ENCODE data around the gene TBX15.

The TBX15 gene

DNA sequence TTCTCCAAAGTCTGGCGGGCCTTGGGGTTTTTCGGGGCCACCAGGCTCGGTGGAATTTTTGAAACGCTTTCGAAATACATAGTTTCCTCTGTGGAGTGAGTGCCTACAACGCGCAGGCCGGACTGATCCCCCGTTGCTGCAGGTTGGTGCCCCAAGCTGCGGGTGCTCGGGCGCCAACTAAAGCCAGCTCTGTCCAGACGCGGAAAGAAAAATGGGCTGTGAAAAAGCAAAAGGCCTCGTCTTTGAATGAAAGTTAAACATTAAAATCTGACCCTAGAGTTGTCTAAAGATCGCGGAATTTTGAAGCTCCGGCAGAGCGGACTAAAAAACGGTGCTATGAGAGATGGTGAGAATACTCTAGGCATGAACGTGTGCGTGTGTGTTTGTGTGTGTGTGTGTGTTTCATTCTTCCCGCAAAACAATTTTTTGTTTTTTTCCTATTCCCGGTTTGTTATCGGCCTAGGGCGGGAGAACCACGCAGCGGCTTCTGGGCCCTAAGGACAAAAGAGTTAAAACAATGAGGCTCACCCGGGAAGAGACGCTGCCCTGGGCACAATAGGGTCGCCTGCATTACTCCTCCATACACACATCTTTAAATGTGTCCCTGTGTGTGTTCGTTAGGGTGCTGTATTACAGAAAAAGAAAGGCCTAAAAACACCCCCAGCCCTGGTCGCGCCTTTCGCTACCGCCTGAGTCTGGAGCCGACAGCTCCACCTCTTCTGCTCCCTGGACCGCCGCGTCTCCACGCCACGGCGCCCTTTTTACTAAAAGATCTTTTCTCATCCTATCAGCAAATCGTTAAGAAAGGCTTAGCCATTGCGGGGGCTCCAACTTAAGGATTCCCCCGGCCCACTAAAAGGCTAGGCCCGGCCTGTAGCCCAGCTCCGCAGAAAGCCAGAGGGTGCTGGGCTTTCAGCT is 3.2 kb downstream of the TBX15 start:
- DNase-seq, result no peak

DNA sequence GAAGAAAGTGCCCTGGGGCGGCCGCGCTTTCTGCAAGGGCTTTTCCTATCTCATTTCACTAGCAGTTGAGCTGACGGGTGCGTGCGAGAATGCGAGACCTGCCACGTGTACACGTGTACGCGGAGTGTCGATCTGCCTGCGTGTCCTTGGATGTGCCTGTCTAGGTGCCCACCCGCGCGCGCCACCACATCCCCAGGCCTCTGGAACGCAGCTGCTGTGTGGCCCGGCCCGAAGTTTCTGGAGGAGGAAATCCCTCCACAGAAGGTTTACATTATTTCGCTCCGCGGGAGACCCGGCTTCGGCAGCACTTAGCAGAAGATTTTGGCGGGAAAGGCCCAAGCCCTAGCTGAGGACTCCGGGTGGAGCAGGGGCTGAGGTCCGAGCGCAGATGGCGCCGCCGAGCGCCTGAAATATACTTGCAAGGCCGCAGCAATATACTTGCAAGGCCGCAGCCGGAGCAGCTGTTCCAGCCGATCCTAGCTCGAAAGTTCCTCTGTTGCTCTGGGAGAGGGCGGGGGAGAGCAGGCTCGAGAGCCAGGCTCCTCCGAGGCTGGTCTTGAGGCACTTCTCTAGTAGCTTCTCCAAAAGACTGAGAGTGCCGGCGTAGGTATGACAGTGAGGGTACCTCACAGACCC is 3.9 kb downstream of the TBX15 start:
- DNase-seq, result no peak

DNA sequence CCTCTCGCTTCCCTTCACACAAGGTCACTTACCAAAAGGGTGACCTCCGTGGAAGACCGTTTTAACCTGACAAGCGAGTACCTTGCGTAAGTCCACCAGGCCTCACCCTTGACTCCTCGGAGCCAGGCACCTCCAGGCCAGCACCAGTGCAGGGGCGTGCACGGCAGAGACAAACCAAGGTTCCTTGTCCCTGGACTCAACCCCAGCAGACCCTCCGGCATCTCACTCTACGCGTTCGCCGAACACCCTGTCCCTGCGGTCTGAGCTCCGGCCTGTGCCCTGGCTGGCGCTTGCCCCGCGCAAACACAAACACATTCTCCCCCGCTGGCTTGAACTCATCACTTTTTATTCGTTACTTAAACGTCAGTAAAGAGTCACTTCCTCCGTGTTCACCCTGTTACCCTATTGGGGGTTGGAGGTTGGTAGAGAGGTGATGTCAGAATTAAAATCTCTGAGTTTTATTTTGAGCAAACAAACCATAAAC is 4.5 kb downstream of the TBX15 start:
- DNase-seq, result no peak

DNA sequence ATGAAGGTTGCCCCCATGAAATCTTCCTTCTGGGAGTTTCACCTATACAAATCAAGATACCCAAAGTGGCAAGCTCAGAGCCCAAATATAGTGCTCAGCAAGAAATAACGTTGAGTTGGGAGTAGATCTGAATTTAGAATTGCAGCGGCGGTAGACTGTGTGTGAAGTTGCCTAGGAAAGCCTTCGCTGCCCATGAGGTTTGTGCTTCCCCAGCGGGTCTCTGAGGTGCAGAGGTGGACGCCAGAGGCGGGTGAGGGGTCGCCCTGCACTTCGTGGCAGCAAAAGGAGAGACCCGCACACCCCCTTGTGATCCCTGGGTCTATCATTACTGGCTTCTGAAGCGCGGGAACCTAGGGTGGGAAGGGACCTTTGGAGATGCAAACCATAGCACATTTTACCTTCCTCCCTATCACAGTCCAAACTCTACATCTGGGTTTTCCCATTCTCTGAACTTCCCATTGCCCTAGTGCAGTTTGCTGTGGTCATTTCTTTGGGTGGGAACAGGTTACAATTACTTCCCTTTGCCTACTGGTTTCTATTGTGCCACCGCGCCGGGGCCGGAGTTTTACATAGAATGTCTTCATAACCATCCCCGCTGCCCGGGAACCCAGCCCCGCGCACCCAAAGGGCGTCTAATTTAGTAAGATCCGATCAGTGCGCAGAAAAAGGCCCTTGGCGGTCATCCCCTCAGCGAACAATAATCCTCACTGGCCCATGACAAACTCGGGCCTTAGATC is 5.2 kb downstream of the TBX15 start:
- no peak for DNase-seq

DNA sequence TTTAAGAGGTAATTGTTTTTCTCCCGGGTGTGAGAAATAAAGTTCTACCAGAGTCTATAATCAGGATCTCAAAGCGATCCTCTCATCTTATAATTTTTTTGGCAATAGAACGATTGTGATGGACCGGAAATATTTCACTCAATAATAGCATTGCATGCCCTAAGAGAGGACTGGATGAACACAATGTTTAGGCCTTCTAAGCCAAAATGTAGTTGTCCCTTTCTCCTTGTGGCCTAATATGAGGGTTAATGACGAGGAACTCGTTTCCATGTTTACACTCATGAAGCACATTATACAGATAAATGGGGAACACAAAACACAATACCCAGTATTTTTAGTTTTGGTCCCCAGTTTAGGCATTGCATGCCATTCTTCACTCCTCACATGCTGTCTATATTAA is 5.9 kb downstream of the TBX15 start:
- no peak for DNase-seq

DNA sequence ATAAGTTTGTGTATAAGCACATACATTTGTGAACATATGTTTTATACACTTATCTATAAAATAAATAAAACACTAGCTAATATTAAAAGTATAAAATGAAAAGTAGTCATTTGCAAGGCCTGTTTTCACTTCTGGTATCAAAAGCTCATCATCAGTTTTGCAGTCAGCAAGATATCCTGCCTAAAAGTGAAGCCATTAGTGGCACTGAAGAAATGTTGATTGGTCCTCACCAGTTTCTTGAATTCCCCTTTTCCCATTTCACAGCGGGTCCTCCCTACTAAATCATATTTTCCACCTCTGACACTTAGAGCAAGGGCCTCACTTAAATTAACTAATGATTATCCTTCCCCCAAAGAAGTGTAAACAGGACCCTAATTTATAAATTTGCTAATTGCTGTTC is 6.7 kb downstream of the TBX15 start:
- no peak for DNase-seq

DNA sequence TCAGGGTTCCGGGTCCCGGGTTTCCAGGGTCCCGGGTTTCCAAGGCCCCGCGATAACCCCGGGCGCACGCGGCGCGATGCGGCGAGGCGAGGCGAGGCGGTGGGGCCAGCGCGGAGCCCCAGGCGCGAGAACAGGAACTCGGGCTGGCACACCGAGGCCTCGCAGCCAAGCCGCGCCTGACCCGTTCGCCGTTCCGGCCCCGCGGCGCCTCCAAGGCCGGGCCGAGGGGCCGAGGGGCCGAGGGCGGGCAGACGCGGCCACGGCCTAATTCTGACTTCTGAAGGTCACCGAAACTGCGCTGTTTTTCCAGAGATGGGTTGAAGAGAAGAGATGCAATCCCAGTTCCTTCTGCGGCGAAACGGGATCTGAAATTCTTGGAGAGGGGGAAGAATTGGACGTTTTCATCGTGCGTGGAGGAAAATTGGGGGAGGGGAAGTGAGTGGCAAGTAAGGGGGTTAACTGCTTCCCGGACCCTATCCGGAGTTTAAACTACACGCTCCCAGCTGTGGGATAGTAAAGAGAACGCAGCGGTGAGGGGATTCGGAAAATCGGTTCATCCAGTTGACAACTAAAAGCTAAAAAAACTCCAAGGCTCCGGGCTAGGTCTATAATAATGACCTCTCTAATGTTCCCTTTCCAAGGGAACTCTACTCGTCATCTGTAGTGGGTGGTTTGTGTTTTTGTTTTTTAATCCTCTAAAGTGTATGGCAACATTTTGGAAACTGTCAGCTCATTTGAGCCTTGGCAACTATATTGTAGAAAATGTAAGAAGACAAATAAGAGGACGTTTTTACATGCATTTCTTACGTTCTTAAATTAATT is 8.2 kb downstream of the TBX15 start:
- no peak for DNase-seq

DNA sequence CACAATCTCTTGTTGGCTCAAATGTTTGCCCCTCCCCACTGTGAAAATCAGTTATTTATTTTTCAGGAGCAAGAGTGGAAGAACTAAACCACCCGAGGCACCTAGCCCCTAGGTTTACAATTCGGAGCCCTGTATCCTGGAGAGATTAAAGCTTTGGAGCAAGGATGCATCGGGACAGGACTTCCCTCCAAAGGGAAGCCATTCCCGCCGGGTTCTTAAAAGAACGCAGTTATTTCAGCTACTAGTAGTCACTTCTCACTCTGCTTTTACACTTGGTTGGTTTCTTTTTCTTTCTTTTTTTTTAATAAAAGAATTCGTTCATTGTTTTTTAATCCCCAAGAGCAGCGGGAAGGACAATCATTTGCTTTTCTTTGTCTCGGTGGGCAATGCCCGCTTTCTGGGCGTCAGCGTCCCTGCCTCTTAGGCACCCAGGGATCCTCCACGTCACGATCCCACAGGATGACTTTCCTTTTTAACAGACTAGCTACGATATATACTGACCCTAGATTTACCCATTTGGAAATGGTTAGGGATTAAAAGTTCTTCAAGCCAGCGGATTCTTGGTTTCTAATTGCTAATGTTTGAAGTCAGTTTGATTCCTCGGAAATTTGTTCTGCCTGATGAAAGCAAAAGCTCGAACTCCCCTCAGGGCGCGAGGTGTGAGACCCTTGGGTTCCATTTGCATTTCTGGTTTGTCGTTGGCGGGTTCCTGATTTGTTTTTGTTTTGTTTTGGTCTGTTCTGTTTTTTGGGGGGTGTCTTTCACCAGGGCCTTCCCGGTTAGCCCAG is 9.0 kb downstream of the TBX15 start:
- DNase-seq, result no peak

DNA sequence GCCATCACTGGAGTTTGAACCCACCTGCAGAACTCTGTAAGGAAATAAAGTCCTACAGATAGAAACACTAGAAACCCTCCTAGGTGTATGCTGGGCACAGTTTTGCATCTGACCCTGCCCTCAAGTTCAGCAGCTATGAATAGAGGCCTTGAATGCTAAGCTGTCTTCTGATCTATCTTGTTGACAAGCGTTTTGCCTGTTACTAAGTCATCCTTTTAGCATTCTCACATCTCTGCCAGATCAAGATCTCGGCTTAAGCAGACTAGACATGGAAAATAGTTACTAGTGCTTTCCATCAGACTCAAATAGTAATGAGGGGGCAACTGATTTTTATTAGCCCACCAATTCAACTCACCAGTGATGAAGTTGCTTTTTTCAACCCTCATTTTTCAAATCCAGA is 10.5 kb downstream of the TBX15 start:
- no peak for DNase-seq

DNA sequence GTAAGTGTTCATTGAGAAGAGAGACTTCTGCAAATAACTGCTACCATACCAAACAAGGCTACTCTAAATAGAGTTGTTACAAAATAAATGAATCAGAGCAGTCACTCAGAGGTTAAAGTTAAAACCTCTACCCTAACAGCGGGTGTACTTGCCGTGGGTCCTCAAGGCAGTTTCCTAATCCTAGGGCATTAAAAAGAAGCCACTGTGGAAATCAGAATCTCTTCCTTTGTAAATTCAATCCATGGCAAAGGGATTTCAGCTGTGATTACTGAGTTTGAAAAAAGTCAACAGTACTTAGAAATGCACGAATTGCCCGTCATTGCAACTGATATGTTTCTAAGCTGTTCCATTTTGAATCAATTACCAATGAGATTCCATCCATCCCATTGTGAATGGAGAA is 13.5 kb downstream of the TBX15 start:
- DNase-seq, result no peak

DNA sequence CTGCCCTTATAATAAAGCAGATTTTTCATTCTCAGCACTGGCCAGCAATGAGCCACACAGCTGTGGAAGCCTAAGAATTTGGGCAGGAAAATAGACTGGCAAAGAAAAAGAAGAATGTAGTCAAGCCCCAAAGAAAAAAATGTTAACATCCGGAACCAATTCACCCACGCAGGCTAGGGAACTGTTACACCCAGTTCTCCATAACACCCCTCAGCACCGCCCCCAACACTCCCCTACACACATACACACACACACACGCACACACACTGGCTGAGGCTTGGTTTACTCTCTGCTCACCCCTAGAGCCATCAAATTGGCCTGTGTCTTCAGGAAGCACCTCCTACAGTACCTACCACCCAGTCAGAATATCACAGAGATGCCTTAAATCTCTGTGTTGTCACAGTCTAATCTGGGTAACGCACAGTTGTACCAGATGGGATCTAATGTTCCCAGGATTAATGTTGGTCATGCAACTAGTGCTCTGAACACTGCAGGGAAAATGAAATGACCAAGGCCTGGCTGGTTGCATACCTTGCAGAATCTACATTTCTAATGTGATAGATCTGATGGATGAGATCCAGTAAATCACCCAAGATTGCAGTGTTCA is 14.5 kb downstream of the TBX15 start:
- DNase-seq, result no peak

DNA sequence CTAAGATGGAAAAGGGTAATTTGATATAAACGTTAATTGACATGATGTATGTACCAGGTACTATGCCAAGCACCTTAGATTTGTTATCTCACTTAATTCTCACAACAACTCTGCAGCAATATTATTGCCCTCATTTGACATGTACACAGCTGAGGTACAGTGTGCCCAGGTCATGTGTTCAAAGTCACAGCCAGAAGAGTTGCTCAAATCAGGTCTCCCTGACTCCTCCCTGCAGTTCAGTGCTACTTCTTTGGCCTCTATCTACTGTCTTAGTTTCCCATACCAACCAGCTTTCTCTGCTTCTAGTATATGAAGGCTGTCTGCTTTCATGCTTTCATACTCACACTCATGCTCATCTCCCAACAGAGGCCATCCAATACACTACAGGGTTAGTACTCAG is 15.1 kb downstream of the TBX15 start:
- DNase-seq, result no peak

DNA sequence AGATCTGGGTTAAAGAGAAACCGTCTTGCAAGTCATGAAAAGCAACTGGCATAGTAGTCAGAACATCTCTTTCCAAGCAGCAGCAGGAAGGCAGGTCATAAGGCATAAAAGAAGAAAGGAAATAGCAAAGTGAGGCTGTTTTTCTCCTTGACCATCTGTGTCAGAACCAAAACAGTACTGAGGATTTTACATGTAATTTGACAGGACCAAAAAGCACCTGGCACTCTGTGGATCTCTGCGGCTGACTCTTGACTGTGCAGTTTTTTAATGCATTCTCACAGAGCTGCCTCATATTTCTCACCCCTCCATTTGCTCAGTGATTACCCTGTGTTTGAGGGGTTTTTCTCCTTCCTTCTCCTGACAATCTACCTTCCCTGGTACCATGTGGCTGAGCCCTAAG is 17.7 kb downstream of the TBX15 start:
- DNase-seq, result no peak

DNA sequence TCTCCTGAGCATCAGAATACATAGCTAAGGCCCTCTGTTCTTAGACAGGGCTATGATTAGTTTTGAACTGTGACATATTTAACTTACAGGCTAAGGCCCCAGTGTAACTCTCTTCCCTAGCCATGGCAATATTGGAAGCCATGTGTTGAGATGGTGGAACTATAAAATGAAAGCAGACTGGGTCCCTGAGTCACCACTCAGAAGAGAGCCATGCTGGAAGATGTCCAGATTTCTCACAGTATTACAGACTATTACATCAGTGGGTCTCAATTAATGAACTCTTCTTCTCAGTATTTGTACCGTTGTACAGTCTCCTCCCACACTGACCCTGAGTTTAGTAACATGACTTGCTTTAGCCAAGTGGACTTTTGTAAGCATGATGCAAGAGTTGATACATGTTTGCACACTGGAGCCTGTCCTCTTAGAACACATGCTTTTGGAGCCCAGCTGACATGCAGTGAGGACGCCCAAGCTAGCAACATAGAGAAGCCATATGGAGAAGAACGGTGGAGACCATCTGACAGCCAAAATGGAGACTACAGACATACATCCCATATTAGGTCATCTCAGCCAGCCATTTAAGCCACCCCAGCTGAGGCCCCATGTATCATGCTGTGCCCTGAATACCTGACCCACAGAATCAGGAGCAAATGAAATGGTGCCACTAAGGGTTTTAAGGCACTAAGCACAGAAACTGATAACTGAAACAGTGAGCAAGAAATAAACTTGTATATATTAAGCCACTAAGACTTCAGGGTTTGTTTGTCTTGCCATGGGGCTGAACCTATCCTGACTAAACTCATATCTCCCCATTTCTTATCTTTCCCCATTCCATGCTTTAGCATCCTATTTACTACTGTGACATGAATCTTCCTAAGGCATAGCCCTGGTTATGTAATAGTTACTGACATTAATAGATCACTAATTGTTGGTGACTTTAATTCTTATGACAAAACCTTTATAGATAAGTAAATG is 24.4 kb downstream of the TBX15 start:
- DNase-seq, result no peak

DNA sequence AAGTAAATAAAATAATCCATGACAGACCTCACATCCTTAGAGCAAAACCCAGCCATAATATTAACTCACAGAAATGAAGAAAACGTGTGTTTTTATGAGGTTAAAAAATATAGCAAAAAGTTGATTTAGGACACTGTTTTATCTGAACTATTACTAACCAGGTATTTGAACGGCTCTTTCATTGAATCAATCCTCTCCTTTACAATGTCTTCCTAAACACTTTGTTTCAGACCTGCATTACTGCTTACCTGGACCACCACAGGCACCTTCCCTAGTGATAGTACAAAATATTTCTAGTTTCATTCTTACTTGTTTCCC is 25.0 kb downstream of the TBX15 start:
- DNase-seq, result no peak

DNA sequence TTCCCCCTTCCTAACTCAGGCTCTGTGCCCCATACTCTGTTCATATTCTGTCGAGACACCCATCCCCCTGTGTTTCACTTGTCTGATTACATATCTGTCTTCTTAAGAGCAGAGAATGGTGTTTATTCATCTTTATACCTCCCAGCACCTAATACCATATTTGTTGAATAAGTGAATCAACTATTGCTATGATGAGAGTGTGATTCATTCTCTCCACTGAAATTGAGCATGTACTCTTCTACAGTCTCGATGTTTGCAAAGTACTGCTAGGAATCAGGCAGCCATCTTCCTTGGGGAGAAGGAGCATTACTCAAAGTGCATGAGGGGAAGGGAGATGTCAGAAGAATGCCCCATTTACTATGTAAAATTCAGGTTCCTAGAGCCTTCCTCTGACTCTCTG is 27.0 kb downstream of the TBX15 start:
- no peak for DNase-seq

DNA sequence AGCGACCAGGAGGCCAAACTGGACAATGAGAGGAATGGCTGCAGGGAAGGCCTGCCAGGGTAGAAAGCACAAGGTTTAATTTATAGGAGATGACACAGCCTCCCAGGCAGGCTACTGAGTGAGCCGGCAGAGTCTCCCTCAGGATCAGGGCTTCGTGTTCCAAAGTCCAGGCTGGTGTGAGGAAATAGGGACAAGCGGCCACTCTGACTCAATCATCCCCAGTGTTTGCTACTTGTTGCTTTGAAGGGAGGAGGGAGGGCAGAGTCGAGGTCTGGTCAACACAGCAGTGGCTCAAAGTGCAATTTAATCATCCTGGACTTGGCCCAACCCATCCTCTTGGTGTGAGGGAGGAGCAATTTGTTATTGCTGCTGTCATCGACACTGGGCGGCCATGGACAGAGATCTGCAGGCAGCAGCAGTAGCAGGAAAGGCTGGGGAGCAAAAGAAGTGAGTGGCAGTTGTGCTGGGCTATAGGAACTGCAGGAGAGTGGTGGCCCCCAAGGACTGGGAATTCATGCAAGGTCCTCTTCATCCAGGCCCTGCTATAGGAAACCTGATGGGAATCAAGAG is 27.5 kb downstream of the TBX15 start:
- no peak for DNase-seq

DNA sequence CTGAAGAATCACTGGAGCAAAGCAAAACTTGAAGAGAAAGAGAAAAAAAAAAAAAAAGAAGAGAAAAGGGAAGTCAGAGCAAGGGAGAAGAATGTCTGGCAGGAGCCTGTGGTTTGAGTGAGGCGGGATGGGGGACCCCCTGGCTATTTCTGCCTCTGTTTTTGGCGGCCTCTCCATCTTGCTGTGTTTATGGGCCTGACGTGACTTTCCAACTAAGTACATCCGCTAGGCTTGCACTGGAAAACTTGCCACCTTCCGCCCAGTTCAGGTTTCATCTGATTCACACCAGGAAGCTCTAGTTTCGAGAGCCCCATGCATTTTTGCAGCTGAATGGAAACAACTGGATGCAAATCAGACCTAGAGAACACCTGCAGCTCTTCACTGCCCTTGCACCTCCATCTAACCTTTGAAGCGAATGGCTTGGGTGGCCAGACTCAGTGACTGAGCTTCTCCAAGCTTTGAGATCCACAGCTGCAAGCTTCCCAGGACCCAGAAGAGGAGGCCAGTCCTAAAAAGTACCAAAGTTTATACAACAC is 28.0 kb downstream of the TBX15 start:
- no peak for DNase-seq

DNA sequence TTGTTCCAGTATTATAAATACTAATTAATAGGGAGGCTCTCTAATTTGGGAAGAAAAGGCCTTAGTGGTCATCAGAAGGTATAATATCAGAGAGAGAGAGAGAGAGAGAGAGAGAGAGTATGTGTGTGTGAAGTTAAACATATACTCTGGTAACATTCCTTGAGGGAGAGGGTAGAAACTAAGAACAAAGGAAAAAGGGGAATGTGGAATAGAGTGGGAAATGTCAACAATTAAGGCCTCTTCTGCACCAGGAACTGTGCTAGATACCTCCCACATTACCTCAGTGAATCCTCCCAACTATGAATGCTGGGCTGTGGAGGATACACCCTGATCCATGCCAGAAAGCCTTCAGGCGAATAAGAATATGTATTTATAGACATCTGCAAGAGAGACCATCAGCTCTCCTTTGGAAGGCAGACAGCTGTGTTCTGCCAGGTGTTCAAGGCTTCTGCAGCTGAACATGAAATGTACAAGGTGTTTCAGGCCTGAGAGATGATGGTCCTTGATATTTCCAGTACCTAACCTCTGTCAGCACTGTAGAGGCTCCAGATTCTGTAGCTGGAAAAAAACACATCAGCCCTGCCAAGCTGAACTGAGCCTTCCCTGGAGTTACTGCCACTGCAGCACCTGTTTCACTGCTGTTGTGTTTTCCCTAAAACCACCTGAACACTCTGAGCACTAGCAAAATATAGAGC is 29.1 kb downstream of the TBX15 start:
- no peak for DNase-seq

Data from DMS153 (cell line).